Measurements from ENCODE around the gene GABRG1.
A peak's percentile ranks its signal among the peaks of the same experiment; 100 is the strongest.

GABRG1 gene

DNA sequence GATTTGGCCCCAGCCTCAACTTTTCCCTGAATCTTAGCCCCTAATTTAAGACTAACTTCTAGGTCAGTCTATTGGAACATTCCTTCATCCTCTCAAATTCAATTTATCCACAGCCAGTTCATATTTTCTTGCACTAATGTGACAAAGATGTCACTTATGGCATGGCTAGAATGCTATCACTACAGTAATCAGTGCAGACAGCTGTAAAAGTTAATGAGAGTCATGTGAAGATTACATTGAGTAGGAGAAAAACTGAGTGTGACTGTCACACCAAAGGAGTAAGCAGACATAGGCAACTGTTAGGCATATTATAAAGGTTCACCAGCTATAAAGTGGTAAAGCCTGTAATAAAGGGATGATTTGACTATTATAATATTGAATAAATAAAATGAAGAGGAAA, 42.6 kb downstream of the GABRG1 start:
- no peak for DNase-seq
- Histone ChIP-seq H3K18ac (ENCODE audit: low read length) (no peak overlapping the region), H3K4me1 (ENCODE audit: control insufficient read depth, low read depth, low read length) (no peaks in the 10 kb centered on the region), H3K27ac (ENCODE audit: low read depth, low read length) (no peak overlapping the region), H3K4ac (ENCODE audit: low read depth, low read length) (no peak overlapping the region), H4K5ac (ENCODE audit: low read length) (no peak overlapping the region), H3K23ac (ENCODE audit: low read length) (no peak overlapping the region), H3K56ac (ENCODE audit: low read length) (no peak overlapping the region), H3K79me1 (ENCODE audit: low read length) (no peaks in the 10 kb centered on the region), H3K4me2 (ENCODE audit: low read length) (no peak overlapping the region), H3K27me3 (ENCODE audit: insufficient read depth, low read length, poor library complexity) (no peaks in the 10 kb centered on the region), H2AK5ac (ENCODE audit: low read length) (no peak overlapping the region), H2BK5ac (ENCODE audit: low read length) (no peak overlapping the region), H3K9ac (ENCODE audit: low read length) (no peak overlapping the region), H3K36me3 (ENCODE audit: control insufficient read depth, insufficient read depth, low read length) (no peaks in the 10 kb centered on the region), H2BK15ac (replicated peaks; ENCODE audit: low read depth) (no peak overlapping the region), H3K4me3 (ENCODE audit: low read length) (no peak overlapping the region), H2BK120ac (ENCODE audit: low read depth, low read length) (no peak overlapping the region), H3K79me2 (ENCODE audit: control insufficient read depth, insufficient read depth, low read length) (no peaks in the 10 kb centered on the region), H4K8ac (ENCODE audit: low read depth, low read length) (no peak overlapping the region)

DNA sequence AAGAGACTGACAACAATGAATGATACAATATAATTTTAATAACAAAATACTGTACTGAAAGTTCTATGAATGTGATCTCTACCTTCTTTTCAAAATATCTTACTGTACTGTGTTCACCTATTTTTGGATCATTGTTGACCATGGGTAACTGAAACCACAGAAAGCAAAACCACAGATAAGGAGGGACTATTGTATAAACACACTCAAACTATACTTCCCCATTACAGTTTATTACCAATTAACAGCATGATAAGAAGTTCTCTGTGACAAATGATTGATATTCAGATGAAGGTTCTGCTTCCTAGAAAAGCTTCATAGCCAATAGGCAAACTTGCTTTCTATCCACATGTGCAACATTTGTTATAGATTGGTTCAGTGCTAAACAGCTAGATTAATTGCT, 50.1 kb downstream of the GABRG1 start:
- no peak overlapping the region for H3K9ac ChIP-seq (ENCODE audit: low read length)
- no peak overlapping the region for H3K27ac ChIP-seq (ENCODE audit: low read depth, low read length)
- no peak for DNase-seq
- H3K18ac ChIP-seq (ENCODE audit: low read length), result no peak overlapping the region
- H3K27me3 ChIP-seq (ENCODE audit: insufficient read depth, low read length, poor library complexity), result no peaks in the 10 kb centered on the region
- no peaks in the 10 kb centered on the region for H3K79me2 ChIP-seq (ENCODE audit: control insufficient read depth, insufficient read depth, low read length)
- no peak overlapping the region for H2BK120ac ChIP-seq (ENCODE audit: low read depth, low read length)
- no peak overlapping the region for H3K56ac ChIP-seq (ENCODE audit: low read length)
- no peak overlapping the region for H3K4me2 ChIP-seq (ENCODE audit: low read length)
- no peak overlapping the region for H3K4me3 ChIP-seq (ENCODE audit: low read length)
- no peak overlapping the region for H2BK15ac ChIP-seq (replicated peaks; ENCODE audit: low read depth)
- no peaks in the 10 kb centered on the region for H3K79me1 ChIP-seq (ENCODE audit: low read length)
- no peak overlapping the region for H3K23ac ChIP-seq (ENCODE audit: low read length)
- no peak overlapping the region for H2AK5ac ChIP-seq (ENCODE audit: low read length)
- H3K36me3 ChIP-seq (ENCODE audit: control insufficient read depth, insufficient read depth, low read length), result no peaks in the 10 kb centered on the region
- H4K5ac ChIP-seq (ENCODE audit: low read length), result no peak overlapping the region
- H2BK5ac ChIP-seq (ENCODE audit: low read length), result no peak overlapping the region
- no peaks in the 10 kb centered on the region for H3K4me1 ChIP-seq (ENCODE audit: control insufficient read depth, low read depth, low read length)
- H4K8ac ChIP-seq (ENCODE audit: low read depth, low read length), result no peak overlapping the region
- no peak overlapping the region for H3K4ac ChIP-seq (ENCODE audit: low read depth, low read length)

DNA sequence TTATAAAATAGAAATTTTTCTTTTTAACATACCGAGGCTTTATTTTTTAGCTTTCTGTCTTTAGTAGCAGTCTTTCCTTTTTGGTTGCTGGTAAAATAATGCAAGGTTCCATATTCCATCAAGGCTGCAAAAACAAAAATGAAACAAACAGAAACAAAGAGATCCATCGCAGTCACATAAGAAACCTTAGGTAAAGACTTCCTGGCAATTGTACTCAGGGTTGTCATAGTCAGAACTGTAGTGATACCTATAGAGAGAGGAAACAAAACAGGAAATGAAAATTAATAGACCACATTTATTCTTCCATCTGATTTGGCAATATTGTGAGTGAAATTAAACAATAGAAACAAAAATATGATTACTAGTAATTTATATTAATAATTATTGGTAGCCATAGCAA, 72.5 kb downstream of the GABRG1 start:
- DNase-seq, result no peak
- H3K79me1 ChIP-seq (ENCODE audit: low read length), result no peaks in the 10 kb centered on the region
- H2BK120ac ChIP-seq (ENCODE audit: low read depth, low read length), result no peak overlapping the region
- no peak overlapping the region for H3K27ac ChIP-seq (ENCODE audit: low read depth, low read length)
- H4K8ac ChIP-seq (ENCODE audit: low read depth, low read length), result no peak overlapping the region
- H3K36me3 ChIP-seq (ENCODE audit: control insufficient read depth, insufficient read depth, low read length), result no peaks in the 10 kb centered on the region
- no peak overlapping the region for H3K4me2 ChIP-seq (ENCODE audit: low read length)
- H3K9ac ChIP-seq (ENCODE audit: low read length), result no peak overlapping the region
- H3K4me3 ChIP-seq (ENCODE audit: low read length), result no peak overlapping the region
- H3K23ac ChIP-seq (ENCODE audit: low read length), result no peak overlapping the region
- no peaks in the 10 kb centered on the region for H3K4me1 ChIP-seq (ENCODE audit: control insufficient read depth, low read depth, low read length)
- H3K4ac ChIP-seq (ENCODE audit: low read depth, low read length), result no peak overlapping the region
- no peak overlapping the region for H2BK15ac ChIP-seq (replicated peaks; ENCODE audit: low read depth)
- no CpG with 5 or more reads among the region's 2 CpGs for WGBS (ENCODE audit: extremely low coverage, insufficient coverage, low lambda C conversion rate)
- H2AK5ac ChIP-seq (ENCODE audit: low read length), result no peak overlapping the region
- H2BK5ac ChIP-seq (ENCODE audit: low read length), result no peak overlapping the region
- no peak overlapping the region for H4K5ac ChIP-seq (ENCODE audit: low read length)
- H3K79me2 ChIP-seq (ENCODE audit: control insufficient read depth, insufficient read depth, low read length), result no peaks in the 10 kb centered on the region
- no peak overlapping the region for H3K56ac ChIP-seq (ENCODE audit: low read length)
- no peaks in the 10 kb centered on the region for H3K27me3 ChIP-seq (ENCODE audit: insufficient read depth, low read length, poor library complexity)
- H3K18ac ChIP-seq (ENCODE audit: low read length), result no peak overlapping the region

DNA sequence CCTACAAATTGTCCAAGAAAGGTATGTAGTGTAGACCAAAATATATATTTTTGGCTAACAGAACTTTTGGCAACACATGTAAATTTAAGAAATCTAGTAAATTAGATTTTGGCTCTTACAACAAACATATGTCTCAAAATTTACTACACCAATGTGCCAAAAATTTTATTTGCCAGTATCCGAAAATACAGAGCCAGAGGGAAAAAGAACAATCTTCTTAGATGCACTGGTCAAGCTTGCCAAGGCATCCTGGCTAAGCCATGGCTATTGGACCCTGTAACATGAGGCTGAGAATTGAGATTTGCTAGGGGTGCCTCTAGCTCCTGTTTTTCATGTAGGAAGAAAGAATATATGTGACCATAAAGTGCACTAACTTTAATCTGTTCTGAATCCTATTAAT, 91.8 kb downstream of the GABRG1 start:
- H2AK5ac ChIP-seq (ENCODE audit: low read length), result no peak overlapping the region
- H3K9ac ChIP-seq (ENCODE audit: low read length), result no peak overlapping the region
- H4K5ac ChIP-seq (ENCODE audit: low read length), result no peak overlapping the region
- no peaks in the 10 kb centered on the region for H3K36me3 ChIP-seq (ENCODE audit: control insufficient read depth, insufficient read depth, low read length)
- no peak overlapping the region for H3K4me2 ChIP-seq (ENCODE audit: low read length)
- no peak overlapping the region for H2BK120ac ChIP-seq (ENCODE audit: low read depth, low read length)
- H3K79me1 ChIP-seq (ENCODE audit: low read length), result no peaks in the 10 kb centered on the region
- no peak for DNase-seq
- H3K4me1 ChIP-seq (ENCODE audit: control insufficient read depth, low read depth, low read length), result no peaks in the 10 kb centered on the region
- no peak overlapping the region for H3K56ac ChIP-seq (ENCODE audit: low read length)
- no peak overlapping the region for H3K18ac ChIP-seq (ENCODE audit: low read length)
- H3K23ac ChIP-seq (ENCODE audit: low read length), result no peak overlapping the region
- H2BK15ac ChIP-seq (replicated peaks; ENCODE audit: low read depth), result no peak overlapping the region
- no peaks in the 10 kb centered on the region for H3K79me2 ChIP-seq (ENCODE audit: control insufficient read depth, insufficient read depth, low read length)
- no peak overlapping the region for H3K4me3 ChIP-seq (ENCODE audit: low read length)
- WGBS (ENCODE audit: extremely low coverage, insufficient coverage, low lambda C conversion rate), result no CpG with 5 or more reads among the region's 1 CpG
- no peak overlapping the region for H3K4ac ChIP-seq (ENCODE audit: low read depth, low read length)
- no peak overlapping the region for H2BK5ac ChIP-seq (ENCODE audit: low read length)
- no peak overlapping the region for H4K8ac ChIP-seq (ENCODE audit: low read depth, low read length)
- H3K27me3 ChIP-seq (ENCODE audit: insufficient read depth, low read length, poor library complexity), result no peaks in the 10 kb centered on the region
- H3K27ac ChIP-seq (ENCODE audit: low read depth, low read length), result no peak overlapping the region

DNA sequence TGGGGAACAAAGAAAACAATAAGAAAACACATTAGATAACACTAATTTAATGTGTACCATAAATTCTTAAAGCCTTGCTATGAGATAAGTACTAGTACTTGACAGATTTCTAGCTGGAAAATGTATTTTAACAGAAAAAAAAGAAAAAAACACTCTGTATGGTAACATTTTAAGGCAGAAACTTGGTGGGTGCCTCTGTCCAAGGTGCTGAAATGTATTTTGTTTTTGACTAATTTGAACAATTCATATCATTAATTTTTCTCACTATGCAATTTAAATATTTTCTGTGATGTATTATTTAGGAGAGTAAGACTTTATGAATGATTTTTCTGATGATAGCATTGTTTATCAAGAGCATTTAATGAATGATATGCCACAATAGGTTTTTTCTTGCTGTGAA, 107.5 kb downstream of the GABRG1 start:
- H2BK5ac ChIP-seq (ENCODE audit: low read length), result no peak overlapping the region
- H3K79me2 ChIP-seq (ENCODE audit: control insufficient read depth, insufficient read depth, low read length), result no peaks in the 10 kb centered on the region
- no peak overlapping the region for H3K27ac ChIP-seq (ENCODE audit: low read depth, low read length)
- no peak overlapping the region for H3K9ac ChIP-seq (ENCODE audit: low read length)
- no peak overlapping the region for H3K4ac ChIP-seq (ENCODE audit: low read depth, low read length)
- no peaks in the 10 kb centered on the region for H3K36me3 ChIP-seq (ENCODE audit: control insufficient read depth, insufficient read depth, low read length)
- no peak overlapping the region for H3K18ac ChIP-seq (ENCODE audit: low read length)
- no peak overlapping the region for H4K5ac ChIP-seq (ENCODE audit: low read length)
- no peaks in the 10 kb centered on the region for H3K27me3 ChIP-seq (ENCODE audit: insufficient read depth, low read length, poor library complexity)
- H3K4me1 ChIP-seq (ENCODE audit: control insufficient read depth, low read depth, low read length), result no peaks in the 10 kb centered on the region
- H2BK120ac ChIP-seq (ENCODE audit: low read depth, low read length), result no peak overlapping the region
- no peak overlapping the region for H3K23ac ChIP-seq (ENCODE audit: low read length)
- peak; percentile 0 for DNase-seq
- no peaks in the 10 kb centered on the region for H3K79me1 ChIP-seq (ENCODE audit: low read length)
- H3K56ac ChIP-seq (ENCODE audit: low read length), result no peak overlapping the region
- no peak overlapping the region for H2AK5ac ChIP-seq (ENCODE audit: low read length)
- H3K4me3 ChIP-seq (ENCODE audit: low read length), result no peak overlapping the region
- no peak overlapping the region for H3K4me2 ChIP-seq (ENCODE audit: low read length)
- H4K8ac ChIP-seq (ENCODE audit: low read depth, low read length), result no peak overlapping the region
- no peak overlapping the region for H2BK15ac ChIP-seq (replicated peaks; ENCODE audit: low read depth)

DNA sequence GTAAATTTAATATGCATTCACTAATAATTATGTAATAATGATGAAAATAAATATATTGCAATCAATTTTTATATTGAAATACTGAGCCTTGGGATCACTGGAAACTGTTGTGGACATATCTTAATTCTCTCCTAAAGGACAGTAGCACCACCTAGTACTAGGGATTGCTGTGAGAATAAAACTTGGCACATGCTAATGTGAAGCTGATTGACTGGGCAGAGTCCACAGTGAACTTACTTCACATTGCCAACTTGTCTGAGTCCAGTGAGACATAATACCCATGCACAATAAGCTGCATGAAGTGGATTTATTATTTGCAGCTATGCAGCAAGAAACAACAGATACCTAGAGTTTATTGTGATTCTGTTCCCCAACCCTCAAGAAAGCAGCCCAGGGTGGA, 131.1 kb downstream of the GABRG1 start:
- Histone ChIP-seq H3K23ac (ENCODE audit: low read length) (no peak overlapping the region), H3K4me1 (ENCODE audit: control insufficient read depth, low read depth, low read length) (no peaks in the 10 kb centered on the region), H3K79me1 (ENCODE audit: low read length) (no peaks in the 10 kb centered on the region), H2BK120ac (ENCODE audit: low read depth, low read length) (no peak overlapping the region), H2BK15ac (replicated peaks; ENCODE audit: low read depth) (no peak overlapping the region), H3K56ac (ENCODE audit: low read length) (no peak overlapping the region), H3K18ac (ENCODE audit: low read length) (no peak overlapping the region), H3K9ac (ENCODE audit: low read length) (no peak overlapping the region), H3K4me2 (ENCODE audit: low read length) (no peak overlapping the region), H4K5ac (ENCODE audit: low read length) (no peak overlapping the region), H4K8ac (ENCODE audit: low read depth, low read length) (no peak overlapping the region), H3K4ac (ENCODE audit: low read depth, low read length) (no peak overlapping the region), H3K27me3 (ENCODE audit: insufficient read depth, low read length, poor library complexity) (no peaks in the 10 kb centered on the region), H3K36me3 (ENCODE audit: control insufficient read depth, insufficient read depth, low read length) (no peaks in the 10 kb centered on the region), H3K4me3 (ENCODE audit: low read length) (no peak overlapping the region), H2AK5ac (ENCODE audit: low read length) (no peak overlapping the region), H3K27ac (ENCODE audit: low read depth, low read length) (no peak overlapping the region), H2BK5ac (ENCODE audit: low read length) (no peak overlapping the region), H3K79me2 (ENCODE audit: control insufficient read depth, insufficient read depth, low read length) (no peaks in the 10 kb centered on the region)
- no peak for DNase-seq
